Body of pancreas (tissue), 4 donors: Measurements from ENCODE around the gene MUC5AC. TPM values are rescaled to one million over a fixed set of nuclear protein-coding genes. Genes with fewer than 3 reads are reported as not detected.

Experiments
- ATAC-seq: fragments of 150-250 bp; one replicate; pipeline ENCODE4 v1.9.1; 2016
- DNase-seq, 4 donors: peaks; one replicate each; pipeline ENCODE4 v3.0.0-alpha.2; 2019
- H3K27ac ChIP-seq, 4 donors: fragments of 200-600 bp; sonication (generic); 1 replicate in 3 of 4; 2 replicates in 1 of 4; pipeline versions ENCODE4 v1.5.1 to v1.6.1; 2016 to 2019; ENCODE audit warnings: mild to moderate bottlenecking in 1 of 4, mixed read lengths in 1 of 4, moderate library complexity in 1 of 4
- H3K27me3 ChIP-seq, 2 donors: fragments of 200-600 bp; sonication (generic); one replicate each; pipeline ENCODE4 v1.6.0; 2016; ENCODE audit warnings: mild to moderate bottlenecking in 1 of 2
- H3K36me3 ChIP-seq, 2 donors: fragments of 200-600 bp; sonication (generic); replicated peaks in 1 of 2; 2 replicates each; pipeline ENCODE4 v1.5.1; 2016; ENCODE audit warnings: low read depth in 2 of 2; ENCODE audit not compliant: insufficient read depth in 1 of 2
- H3K4me1 ChIP-seq: fragments of 200-600 bp; sonication (generic); one replicate; pipeline ENCODE4 v1.6.0; 2016
- H3K4me3 ChIP-seq, 2 donors: fragments of 200-600 bp; sonication (generic); 1 replicate in 1 of 2; 2 replicates in 1 of 2; pipeline ENCODE4 v1.5.1; 2016 to 2019
- H3K9me3 ChIP-seq, 3 donors: fragments of 200-600 bp; sonication (generic); 1 replicate in 2 of 3; 2 replicates in 1 of 3; pipeline ENCODE4 v1.5.1; 2016
- POLR2A ChIP-seq, 3 donors: fragments of 450-650 bp; IDR thresholded peaks; one replicate each; pipeline ENCODE4 v1.6.1; 2016; ENCODE audit warnings: antibody characterized with exemption in 3 of 3, mild to moderate bottlenecking in 2 of 3
- WGBS, 2 donors: methylation state at CpG; one replicate each; pipeline ENCODE4 v1.1.5; 2017; 5-methylcytosine and 5-hydroxymethylcytosine counted together
- intact Hi-C: fragments of 100-400 bp; cut with DNase I; formaldehyde crosslinking; loops from one replicate; pipeline ENCODE4 v1.15.1; 2023
- total RNA-seq, 2 donors: library from RNA; depleted of rRNA; stranded (reverse); fragments of >200 nt; gene quantifications; one replicate each; pipeline ENCODE4 v1.1.0, GENCODE V29; 2016
- TF ChIP-seq, protein P1 (sequence below), 7 experiments: fragments of 450-650 bp in 4 of 7; fragments of 200-600 bp in 3 of 7; sonication (generic) in 3 of 7; IDR thresholded peaks; one replicate each; pipeline ENCODE4 v1.5.1; 2016 to 2019; ENCODE audit warnings: antibody characterized with exemption in 7 of 7

MUC5AC gene
- total RNA-seq, 2 donors from 2014 or later, result under 0.01 to 1.8 TPM

DNA sequence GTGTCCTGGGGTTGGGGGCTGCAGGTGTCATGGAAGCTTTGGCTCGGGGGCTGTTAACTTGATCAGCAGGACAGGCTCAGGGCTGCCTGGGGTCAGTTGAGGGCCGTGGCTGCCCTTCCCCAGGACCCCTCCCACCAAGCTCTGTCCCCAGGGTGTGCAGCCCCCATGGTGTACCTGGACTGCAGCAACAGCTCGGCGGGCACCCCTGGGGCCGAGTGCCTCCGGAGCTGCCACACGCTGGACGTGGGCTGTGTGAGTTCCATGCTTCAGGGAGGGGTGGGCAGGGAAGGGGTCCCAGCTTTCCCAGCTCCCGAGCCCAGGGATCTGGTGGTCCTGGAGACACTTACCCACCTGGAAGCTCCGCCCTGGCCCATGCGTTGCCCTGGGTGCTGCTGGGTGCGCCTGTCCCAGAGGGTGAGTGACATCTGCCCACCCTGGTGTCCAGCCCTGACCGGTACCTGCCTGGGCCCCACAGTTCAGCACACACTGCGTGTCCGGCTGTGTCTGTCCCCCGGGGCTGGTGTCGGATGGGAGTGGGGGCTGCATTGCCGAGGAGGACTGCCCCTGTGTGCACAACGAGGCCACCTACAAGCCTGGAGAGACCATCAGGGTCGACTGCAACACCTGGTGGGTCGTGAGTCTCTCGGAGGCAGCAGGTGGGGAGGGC, 76.4 kb downstream of the MUC5AC start:
- peak in 2 of 4 donors; percentile 4 to 8 for DNase-seq
- H3K27me3 ChIP-seq, result peaks cover 0 to 7% of the 10 kb centered on the region in 2 donors
- no peaks in the 10 kb centered on the region for H3K36me3 ChIP-seq
- intact Hi-C loops, result no loop called here
- no peak overlapping the region for H3K4me3 ChIP-seq
- ATAC-seq, result no peak
- WGBS, 2 donors, result 77% methylated on average over 20 of the region's 22 CpGs; no CpG with 5 or more reads in 1 of the 2 donors
- TF ChIP-seq POLR2A (IDR thresholded peaks at IDR 0.05), result no peak
- TF ChIP-seq, protein P1, sequence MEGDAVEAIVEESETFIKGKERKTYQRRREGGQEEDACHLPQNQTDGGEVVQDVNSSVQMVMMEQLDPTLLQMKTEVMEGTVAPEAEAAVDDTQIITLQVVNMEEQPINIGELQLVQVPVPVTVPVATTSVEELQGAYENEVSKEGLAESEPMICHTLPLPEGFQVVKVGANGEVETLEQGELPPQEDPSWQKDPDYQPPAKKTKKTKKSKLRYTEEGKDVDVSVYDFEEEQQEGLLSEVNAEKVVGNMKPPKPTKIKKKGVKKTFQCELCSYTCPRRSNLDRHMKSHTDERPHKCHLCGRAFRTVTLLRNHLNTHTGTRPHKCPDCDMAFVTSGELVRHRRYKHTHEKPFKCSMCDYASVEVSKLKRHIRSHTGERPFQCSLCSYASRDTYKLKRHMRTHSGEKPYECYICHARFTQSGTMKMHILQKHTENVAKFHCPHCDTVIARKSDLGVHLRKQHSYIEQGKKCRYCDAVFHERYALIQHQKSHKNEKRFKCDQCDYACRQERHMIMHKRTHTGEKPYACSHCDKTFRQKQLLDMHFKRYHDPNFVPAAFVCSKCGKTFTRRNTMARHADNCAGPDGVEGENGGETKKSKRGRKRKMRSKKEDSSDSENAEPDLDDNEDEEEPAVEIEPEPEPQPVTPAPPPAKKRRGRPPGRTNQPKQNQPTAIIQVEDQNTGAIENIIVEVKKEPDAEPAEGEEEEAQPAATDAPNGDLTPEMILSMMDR (IDR thresholded peaks at IDR 0.05), result no peak
- H3K9me3 ChIP-seq, result no peaks in the 10 kb centered on the region
- no peaks in the 10 kb centered on the region for H3K4me1 ChIP-seq
- no peak overlapping the region for H3K27ac ChIP-seq

DNA sequence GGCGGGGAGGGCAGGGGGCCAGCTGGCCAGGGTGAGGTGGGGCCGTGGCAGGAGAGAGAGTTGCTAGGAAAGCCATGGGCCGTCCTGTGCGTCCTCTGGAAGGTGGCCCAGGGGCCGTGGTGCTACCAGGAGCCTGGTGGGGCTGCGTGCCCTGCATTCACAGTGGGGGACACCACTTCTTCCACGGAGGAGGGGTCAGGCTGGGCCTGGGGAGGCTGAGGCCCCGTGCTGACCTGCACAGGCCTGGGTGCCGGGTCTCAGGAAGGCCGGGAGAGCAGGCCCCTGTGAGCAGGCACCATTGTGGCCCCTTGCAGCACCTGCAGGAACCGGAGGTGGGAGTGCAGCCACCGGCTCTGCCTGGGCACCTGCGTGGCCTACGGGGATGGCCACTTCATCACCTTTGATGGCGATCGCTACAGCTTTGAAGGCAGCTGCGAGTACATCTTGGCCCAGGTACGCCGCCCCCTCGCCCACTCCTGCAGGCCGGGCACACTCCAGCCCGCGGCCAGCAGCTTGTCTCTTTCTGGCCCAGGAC, 77.1 kb downstream of the MUC5AC start:
- Histone ChIP-seq H3K36me3 (no peaks in the 10 kb centered on the region), H3K4me3 (no peak overlapping the region), H3K27me3 (peaks cover 0 to 5% of the 10 kb centered on the region in 2 donors), H3K4me1 (no peaks in the 10 kb centered on the region), H3K27ac (no peak overlapping the region), H3K9me3 (no peaks in the 10 kb centered on the region)
- intact Hi-C loops, result no loop called here
- DNase-seq (peak in 2 of 4 donors; percentile 3 to 10), ATAC-seq (no peak)
- TF ChIP-seq POLR2A (IDR thresholded peaks at IDR 0.05), result no peak
- TF ChIP-seq, protein P1 (IDR thresholded peaks at IDR 0.05), result no peak
- WGBS, 2 donors, result 82 to 90% methylated on average over 9 to 20 of the region's 23 CpGs

DNA sequence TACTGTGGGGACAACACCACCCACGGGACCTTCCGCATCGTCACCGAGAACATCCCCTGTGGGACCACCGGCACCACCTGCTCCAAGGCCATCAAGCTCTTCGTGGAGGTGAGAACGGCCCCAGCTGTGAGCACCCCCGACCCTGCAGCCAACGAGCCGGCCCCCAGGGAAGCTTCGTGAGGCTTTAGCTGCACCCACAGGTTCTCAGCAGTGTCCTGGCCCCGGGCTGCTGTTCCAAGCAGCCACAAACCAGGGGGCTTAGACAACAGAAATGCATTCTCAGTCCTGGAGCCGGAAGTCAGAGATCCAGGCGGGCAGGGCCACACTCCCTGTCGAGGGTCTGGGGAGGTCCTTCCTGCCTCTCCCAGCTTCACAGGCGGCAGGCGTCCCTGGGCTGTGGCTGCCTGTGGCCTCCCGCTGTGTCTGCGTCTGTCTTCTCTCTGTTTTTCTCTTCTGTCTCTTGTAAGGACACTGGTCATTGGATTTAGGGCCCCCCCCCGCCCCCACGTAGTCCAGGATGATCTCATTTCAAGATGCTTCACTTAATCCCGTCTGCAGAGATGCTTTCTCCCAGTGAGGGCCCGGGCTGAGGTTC, 77.7 kb downstream of the MUC5AC start:
- Histone ChIP-seq H3K4me1 (no peaks in the 10 kb centered on the region), H3K36me3 (no peaks in the 10 kb centered on the region), H3K9me3 (no peaks in the 10 kb centered on the region), H3K27me3 (no peaks in the 10 kb centered on the region), H3K27ac (no peak overlapping the region), H3K4me3 (no peak overlapping the region)
- intact Hi-C loops, result no loop called here
- ATAC-seq (no peak), DNase-seq (peak in 2 of 4 donors; percentile 3 to 5)
- no peak for TF ChIP-seq POLR2A (IDR thresholded peaks at IDR 0.05)
- TF ChIP-seq, protein P1 (IDR thresholded peaks at IDR 0.05), result no peak
- 81 to 90% methylated on average over 17 to 20 of the region's 23 CpGs for WGBS, 2 donors

DNA sequence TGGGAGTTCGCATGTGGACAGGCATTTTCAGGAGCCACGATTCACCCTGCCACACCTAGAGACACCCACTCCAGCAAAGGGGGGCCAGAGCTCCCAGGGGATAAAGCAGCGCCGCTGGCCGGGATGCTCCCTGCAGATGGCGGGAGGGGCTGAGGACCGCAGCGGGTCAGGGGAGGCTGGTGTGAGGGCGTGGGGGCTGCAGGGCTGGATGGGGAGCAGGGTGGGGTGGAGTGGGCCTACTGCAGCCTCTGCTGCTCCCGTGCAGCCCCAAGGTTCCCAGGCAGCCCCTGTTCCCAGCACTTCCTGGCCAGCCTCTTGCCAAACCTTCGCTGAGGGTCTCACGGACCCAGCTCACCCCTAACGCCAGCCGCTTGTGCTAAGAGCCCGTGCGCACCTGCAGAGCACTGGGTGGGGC, 78.2 kb downstream of the MUC5AC start:
- Histone ChIP-seq H3K27ac (no peak overlapping the region), H3K9me3 (no peaks in the 10 kb centered on the region), H3K36me3 (no peaks in the 10 kb centered on the region), H3K27me3 (no peaks in the 10 kb centered on the region), H3K4me1 (no peaks in the 10 kb centered on the region), H3K4me3 (no peak overlapping the region)
- ATAC-seq, result no peak
- WGBS, 2 donors, result 82 to 87% methylated on average over 16 of the region's 16 CpGs
- no peak for TF ChIP-seq POLR2A (IDR thresholded peaks at IDR 0.05)
- TF ChIP-seq, protein P1 (IDR thresholded peaks at IDR 0.05), result no peak
- peak in 2 of 4 donors; percentile 1 to 3 for DNase-seq
- intact Hi-C loops, result no loop called here
